ENCODE results near the gene GLIS1.

Gene GLIS1

DNA sequence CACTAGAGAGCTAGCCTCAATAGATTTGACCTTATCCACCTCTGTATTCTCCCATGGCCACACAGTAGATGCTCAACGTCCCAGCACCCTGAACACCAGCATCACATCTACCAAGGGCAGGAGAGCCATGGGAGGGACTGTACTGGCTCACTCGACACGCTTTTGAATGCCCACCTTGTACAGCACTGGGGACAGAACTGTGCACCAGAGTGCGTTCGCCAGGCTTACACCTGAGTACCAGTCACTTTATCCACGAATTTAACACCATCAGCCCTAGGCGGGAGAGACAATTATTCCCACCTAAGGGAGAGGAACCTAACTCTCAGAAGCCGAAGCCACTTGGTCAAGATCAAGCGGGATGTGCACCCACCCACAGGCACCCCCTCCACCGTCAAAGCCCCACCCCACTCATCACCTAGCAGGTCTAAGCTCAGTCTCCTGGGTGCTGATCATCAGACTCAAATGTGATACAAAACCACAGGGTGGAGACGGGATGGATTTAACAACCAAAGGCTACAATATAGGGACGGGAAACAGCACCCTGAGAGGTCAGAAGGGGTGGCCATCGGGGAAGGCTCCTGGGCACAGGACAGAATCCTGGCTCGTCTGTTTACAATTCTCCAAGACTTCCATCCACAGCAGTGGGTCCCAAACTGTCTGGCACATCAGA, 110.5 kb downstream of the GLIS1 start:
- no peak for DNase-seq

DNA sequence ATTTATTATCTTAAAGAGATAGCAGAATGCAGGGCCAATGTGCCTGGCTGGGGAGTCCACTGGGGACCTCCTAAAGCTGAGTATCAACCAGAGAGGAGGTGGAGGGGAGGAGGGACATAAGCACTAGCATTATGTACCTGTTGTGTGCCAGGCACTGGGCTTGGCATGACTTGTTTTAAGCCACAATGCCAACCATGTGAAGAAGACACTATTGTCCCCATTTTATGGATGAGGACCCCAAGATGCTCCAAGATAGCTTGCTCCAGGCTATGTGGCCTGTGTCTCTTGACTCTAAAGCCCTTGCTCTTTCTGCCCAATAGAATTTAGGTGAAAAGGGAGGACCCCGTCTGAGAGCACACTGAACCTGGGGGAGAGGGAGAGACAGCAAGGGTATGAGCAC, 111.3 kb downstream of the GLIS1 start:
- DNase-seq, result no peak

DNA sequence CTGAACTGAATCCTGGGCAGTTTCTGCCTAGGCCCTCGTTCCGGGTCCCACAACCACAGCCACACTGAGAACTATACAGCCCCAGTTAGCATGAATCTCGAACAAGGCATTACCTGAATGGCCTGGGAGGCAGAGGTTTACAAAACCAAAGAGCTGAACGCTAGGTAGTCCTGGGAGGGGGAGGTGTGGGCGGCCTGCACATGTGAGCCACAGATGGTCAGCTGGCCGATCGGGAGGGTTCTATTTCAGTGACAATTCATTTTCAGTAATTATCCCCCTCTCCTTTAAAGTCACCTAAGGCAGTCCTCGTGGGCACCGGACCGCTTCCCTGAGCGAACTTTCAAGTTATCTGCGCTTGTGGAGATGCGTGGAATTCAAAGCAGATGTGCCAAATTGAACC, 111.9 kb downstream of the GLIS1 start:
- DNase-seq, result no peak

DNA sequence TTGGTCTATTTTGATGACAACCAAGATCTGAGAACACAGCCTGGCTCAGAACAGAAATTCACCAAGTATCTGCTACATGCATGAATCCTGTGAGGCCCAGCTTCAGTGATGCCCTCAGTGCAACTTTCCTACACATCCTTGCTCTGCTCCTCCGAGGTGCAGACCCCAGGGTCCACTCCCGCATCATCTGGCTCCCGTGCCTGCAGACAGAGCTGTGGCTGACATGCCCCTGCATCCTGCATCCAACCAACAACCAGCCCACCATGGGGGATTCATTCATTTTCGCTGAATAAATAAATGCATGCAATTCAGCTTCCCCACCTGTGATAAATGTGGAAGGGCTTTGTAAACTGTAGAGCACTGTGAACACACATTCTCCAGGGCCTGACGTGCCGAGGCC, 112.3 kb downstream of the GLIS1 start:
- no peak for DNase-seq

- DNase-seq, result no peak
These were observed 113.0 kb downstream of the GLIS1 start for GRCh38 chr1:53625766-53626520.

- DNase-seq, result no peak
These were observed 113.9 kb downstream of the GLIS1 start for GRCh38 chr1:53625049-53625448.

- DNase-seq, result no peak
These were observed 116.4 kb downstream of the GLIS1 start for GRCh38 chr1:53622531-53622930.

DNA sequence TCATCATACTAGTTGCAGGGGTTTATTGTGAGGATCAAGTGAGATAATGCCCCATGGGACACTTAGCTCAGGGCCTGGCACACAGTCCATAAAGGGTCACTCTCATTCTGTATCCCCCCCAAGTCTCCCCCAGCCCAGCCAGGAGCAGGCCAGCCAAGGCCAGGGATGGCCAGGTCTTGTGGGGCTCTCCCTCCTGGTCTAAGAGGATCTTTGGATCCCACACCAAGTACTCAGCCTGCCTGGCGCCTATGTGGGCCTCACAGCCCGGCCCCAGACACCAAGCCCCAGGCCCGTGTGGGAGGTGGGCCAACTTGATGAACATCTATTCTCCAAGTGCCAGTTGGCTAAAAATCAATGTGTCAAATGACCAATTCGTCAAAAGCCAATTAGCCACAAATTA, 117.8 kb downstream of the GLIS1 start:
- DNase-seq, result no peak

DNA sequence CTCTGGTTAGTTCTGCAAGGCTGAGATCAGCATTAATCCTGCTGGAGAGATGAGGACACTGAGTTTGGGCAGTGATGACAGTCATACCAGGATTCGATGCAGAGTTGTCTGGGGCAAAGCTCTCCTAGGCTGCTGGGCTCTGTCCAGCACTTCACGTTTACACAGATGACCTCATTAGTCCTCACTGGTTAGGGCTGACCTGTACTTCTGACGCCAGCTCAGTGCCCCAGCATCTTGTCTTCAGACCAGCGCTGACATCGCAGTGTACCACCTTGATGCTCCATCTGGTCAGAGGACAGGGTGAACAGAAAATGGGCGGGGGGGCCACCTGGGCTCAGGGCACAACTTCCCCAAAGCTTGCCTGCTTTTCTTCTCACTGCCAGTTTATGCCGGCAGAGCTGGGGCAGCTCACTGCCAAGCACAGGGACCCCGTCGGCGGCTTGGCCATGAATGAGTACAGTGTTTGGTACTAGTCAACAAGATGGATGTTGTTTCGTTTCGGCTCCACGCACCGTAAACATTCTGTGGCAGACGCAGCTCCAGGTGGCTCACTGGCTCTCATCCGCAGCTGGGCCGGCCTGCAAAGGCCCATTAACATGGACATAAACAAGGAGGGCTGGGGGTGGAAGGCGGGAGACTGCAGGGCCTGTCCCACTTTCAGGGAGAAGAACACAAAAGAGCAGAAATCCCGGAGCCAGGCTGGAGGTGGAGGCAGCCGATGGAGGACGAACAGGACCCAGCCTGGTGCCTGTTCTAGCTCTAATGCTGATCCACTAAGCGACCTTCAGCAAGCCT, 118.7 kb downstream of the GLIS1 start:
- DNase-seq, result no peak

GRCh38 chr1:53619367-53620060, 119.5 kb downstream of the GLIS1 start:
- no peak for DNase-seq

DNA sequence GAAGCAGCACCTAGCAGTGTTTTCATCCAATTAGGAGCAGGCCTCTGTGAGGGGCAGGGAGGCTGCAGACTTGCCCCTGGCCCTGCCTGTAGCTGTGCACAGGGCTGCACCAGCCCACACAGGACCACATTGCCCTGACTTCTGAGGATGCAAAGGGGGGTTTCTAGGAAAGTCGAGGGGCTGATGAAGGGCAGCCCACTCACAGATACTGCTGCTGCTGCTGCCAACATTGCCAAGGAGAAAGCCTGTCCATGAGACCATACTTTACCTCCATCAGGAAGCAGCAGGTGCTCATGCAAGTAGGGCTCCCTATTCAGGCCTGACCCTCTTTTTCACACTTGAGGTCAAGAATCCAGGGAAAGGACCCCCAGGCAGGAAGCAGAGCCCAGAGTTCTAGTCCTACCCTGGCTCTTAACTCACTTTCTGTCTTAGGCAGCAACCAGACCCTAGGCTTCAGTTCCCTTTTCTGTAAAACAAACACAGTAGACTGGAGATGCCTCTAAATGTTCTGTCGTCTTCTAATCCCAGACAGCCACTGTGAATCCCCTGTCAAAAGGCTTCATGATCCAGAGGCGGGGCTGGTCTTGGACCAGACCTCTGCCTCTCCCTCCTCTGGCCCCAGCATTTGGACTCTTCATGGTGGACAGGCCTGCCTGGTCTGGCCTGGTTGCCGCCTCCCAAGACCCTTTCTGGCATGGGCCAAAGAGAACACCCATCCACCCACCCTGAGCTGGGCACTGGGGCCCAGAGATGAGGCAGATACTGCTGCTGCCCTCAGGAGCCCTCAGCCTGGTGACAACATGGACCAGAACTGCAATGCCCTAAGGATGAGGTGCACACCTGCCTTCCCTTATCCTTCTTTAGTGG, 120.2 kb downstream of the GLIS1 start:
- DNase-seq, result no peak

DNA sequence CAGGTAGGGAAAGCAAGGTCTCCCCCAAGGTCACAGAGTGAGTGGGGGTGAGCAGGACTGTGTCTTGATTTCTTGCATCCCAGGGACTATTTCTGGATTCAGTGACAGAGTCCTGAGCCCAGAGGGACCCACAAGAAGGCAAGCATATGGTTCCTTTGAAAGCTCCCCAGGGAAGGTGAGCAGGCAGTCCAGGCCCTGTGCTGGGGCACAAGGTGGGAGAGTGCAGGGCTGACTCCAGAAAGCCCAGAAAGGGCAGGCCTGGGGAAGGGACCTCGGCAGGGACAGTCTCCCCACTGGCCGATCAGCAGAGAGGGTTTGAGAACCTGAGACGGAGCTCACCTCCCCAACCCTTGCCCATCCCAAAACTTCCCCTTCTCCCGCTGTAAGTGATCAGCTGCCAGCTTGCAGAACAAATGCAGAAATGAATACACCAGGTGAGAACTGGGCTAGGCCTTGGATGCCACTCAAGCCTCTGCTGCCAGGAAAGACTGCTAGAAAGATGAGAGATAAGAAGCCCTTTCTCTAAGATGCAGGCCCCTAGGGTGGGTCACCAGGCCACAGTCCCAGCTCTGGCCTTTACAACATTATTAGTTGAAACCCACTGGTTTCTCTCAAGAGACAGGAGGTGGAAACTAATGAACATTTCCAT, 121.0 kb downstream of the GLIS1 start:
- no peak for DNase-seq

DNA sequence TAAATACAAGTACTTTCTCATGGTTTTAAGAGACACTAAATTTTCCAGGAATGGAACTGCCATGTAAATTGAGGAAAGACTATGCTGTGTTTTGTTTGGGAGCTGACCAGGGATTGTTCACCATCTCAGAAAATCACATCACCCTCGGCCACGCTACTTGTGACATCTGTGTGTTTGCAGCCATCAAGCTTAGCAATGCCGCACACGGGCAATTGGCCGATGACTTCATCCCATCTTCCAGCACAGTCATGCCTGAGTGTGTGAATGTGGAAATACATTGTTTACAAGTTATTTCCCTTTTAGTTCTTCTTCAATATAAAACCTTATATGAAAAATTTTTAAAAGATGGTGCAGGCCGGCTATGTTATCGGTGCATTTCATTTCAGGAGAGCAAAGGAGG, 121.6 kb downstream of the GLIS1 start:
- no peak for DNase-seq

GRCh38 chr1:53616927-53617326, 122.0 kb downstream of the GLIS1 start:
- no peak for DNase-seq

GRCh38 chr1:53616511-53616910, 122.5 kb downstream of the GLIS1 start:
- DNase-seq, result no peak

DNA sequence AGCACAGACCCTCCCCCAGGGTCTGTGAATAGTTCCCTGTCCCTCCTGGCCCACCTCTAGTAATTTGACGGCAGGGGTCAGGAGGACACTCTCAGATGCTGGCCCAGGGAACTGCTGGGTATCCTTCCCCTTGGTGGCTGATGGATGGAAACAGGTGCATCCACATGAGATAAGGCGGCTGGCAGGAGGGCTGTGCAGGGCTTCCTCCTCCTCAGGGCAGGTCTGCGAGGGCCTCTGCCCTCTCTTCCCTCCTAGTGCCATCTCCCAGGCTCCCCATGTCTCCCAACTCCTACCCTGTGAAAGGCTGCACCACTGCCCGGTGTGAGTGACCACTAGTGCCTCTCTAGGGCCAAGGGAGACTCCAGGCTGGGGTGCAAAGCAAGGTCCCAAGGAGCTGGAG, 123.9 kb downstream of the GLIS1 start:
- no peak for DNase-seq

GRCh38 chr1:53614231-53615021, 124.5 kb downstream of the GLIS1 start:
- no peak for DNase-seq

DNA sequence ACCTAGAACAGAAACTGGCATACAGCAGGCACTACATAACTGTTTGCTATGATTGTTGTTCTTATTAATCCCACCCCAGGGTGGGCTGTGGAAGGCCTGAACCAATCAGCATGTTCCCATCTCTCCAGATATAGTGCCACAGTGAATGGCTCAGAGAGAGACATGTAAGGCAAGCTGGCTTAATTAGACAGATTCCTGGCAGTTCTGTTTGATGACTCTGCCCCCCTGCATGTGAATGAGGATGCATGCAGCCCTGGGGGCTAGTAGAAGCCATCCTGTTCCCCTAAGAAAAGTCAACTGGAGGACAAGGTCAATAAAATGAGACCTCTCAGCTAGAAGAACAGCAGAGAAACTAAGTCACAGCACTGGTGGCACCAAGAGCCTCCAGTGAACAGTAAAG, 130.3 kb downstream of the GLIS1 start:
- DNase-seq, result no peak

GRCh38 chr1:53608071-53608470, 130.9 kb downstream of the GLIS1 start:
- DNase-seq, result no peak

GRCh38 chr1:53606651-53607051, 132.3 kb downstream of the GLIS1 start:
- DNase-seq, result no peak

DNA sequence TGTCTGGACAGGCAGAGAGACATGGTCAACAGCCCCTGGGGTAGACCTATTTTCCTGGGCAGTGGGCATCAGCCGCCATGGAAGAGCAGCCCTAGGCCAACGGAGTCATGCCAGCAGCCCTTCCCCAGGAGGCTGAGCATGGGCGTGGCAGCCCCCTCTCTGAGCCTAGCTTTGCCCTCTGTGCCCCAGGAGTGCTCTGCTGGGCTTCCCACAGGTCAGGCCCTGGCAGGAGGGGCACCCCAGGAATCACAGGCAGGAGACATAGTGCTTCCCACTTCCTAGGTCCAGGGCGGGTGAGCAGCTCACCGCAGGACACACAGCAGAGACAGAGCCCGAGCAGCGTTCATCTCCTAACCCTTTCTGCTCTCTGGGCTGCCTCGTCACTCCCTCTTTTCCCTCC, 132.8 kb downstream of the GLIS1 start:
- no peak for DNase-seq

All from NCI-H2081 treated with DMSO at 0.1 percent for 48 hours (cell line).